ENCODE results near the gene RNASE9. TPM values are rescaled to one million over a fixed set of nuclear protein-coding genes. Genes with fewer than 3 reads are reported as not detected.

RNASE9 gene
- total and polyA plus RNA-seq, 3 donors from 2014 or later = not detected

DNA sequence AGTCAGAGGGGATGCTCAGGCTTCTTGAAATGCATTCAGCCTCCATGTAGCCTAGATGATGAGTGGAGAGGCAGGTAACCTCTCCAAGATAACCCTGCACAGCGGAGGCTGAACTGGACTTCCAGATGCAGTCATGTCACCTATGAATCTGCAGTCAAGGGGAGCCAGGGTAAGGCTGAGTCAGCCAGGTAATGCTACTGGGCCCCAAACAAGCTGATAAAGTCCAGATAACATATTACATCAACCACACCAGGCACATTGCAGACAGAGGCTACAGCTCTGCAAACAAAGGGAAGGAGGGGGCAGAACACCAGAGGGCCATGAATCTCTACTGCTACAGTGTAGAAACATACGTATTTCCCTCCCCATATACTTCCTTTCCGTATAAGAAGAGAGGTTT, 14.0 kb downstream of the RNASE9 start:
- no peak overlapping the region for H3K27ac ChIP-seq
- no peak overlapping the region for H3K4me3 ChIP-seq
- TF ChIP-seq, protein P1, sequence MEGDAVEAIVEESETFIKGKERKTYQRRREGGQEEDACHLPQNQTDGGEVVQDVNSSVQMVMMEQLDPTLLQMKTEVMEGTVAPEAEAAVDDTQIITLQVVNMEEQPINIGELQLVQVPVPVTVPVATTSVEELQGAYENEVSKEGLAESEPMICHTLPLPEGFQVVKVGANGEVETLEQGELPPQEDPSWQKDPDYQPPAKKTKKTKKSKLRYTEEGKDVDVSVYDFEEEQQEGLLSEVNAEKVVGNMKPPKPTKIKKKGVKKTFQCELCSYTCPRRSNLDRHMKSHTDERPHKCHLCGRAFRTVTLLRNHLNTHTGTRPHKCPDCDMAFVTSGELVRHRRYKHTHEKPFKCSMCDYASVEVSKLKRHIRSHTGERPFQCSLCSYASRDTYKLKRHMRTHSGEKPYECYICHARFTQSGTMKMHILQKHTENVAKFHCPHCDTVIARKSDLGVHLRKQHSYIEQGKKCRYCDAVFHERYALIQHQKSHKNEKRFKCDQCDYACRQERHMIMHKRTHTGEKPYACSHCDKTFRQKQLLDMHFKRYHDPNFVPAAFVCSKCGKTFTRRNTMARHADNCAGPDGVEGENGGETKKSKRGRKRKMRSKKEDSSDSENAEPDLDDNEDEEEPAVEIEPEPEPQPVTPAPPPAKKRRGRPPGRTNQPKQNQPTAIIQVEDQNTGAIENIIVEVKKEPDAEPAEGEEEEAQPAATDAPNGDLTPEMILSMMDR (IDR thresholded peaks at IDR 0.05) = no peak
- TF ChIP-seq POLR2A (IDR thresholded peaks at IDR 0.05) = no peak
- intact Hi-C loops (cut with DNase I; ENCODE audit: low total_unique reads) = no loop called here
- no peak for DNase-seq
- H3K4me1 ChIP-seq = no peaks in the 10 kb centered on the region
- H3K27me3 ChIP-seq = no peaks in the 10 kb centered on the region
- no peaks in the 10 kb centered on the region for H3K9me3 ChIP-seq
- WGBS, 2 donors = 55 to 67% methylated on average over 3 of the region's 3 CpGs
- no peaks in the 10 kb centered on the region for H3K36me3 ChIP-seq (ENCODE audit: low read depth, missing control alignments)

DNA sequence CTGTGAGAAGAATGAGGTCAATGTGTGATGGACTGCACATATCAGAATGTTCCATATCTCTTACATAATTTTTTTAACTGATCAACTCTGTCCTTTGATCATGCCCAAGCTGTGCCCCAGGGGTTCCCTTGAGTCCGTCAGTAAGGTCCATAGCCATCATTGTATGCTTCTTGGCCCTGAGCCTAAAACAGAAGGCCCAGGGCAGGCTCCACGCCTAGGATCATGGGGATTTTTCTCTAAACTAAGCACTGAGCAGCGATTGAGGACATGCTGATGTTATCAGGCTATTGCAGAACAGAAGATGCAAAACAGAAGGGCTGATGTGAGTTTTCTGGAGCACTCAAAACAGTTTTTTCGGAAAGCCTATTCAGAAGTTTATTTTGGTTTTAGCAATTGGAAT, 20.9 kb downstream of the RNASE9 start:
- no peaks in the 10 kb centered on the region for H3K27me3 ChIP-seq
- no peaks in the 10 kb centered on the region for H3K36me3 ChIP-seq (ENCODE audit: low read depth, missing control alignments)
- no peak for TF ChIP-seq POLR2A (IDR thresholded peaks at IDR 0.05)
- TF ChIP-seq, protein P1 (IDR thresholded peaks at IDR 0.05) = no peak
- no peak for DNase-seq
- intact Hi-C loops (cut with DNase I; ENCODE audit: low total_unique reads) = no loop called here
- H3K9me3 ChIP-seq = no peaks in the 10 kb centered on the region
- no peak overlapping the region for H3K27ac ChIP-seq
- H3K4me1 ChIP-seq = no peaks in the 10 kb centered on the region
- WGBS, 2 donors = 51 to 66% methylated on average over 4 of the region's 4 CpGs
- no peak overlapping the region for H3K4me3 ChIP-seq

GRCh38 chr14:20530771-20531571, 29.9 kb downstream of the RNASE9 start:
- H3K4me3 ChIP-seq = no peak overlapping the region
- H3K4me1 ChIP-seq = no peaks in the 10 kb centered on the region
- DNase-seq = peak; percentile 74
- no peaks in the 10 kb centered on the region for H3K9me3 ChIP-seq
- no peaks in the 10 kb centered on the region for H3K36me3 ChIP-seq (ENCODE audit: low read depth, missing control alignments)
- H3K27ac ChIP-seq = no peak overlapping the region
- TF ChIP-seq POLR2A (IDR thresholded peaks at IDR 0.05) = no peak
- TF ChIP-seq, protein P1 (IDR thresholded peaks at IDR 0.05) = peak in 2 of 3 experiments; percentile 48 to 54
- no peaks in the 10 kb centered on the region for H3K27me3 ChIP-seq
- 12 to 18% methylated on average over 8 of the region's 8 CpGs for WGBS, 2 donors
- intact Hi-C loops (cut with DNase I; ENCODE audit: low total_unique reads) = no loop called here

- Histone ChIP-seq H3K4me1 (no peaks in the 10 kb centered on the region), H3K27ac (no peak overlapping the region), H3K36me3 (ENCODE audit: low read depth, missing control alignments) (no peaks in the 10 kb centered on the region), H3K9me3 (no peaks in the 10 kb centered on the region), H3K4me3 (peak overlapping the region in 1 of 2 donors; percentile 6), H3K27me3 (no peaks in the 10 kb centered on the region)
- no peak for TF ChIP-seq POLR2A (IDR thresholded peaks at IDR 0.05)
- TF ChIP-seq, protein P1 (IDR thresholded peaks at IDR 0.05) = no peak
- intact Hi-C loops (cut with DNase I; ENCODE audit: low total_unique reads) = no loop called here
- 66 to 67% methylated on average over 3 of the region's 3 CpGs for WGBS, 2 donors
- no peak for DNase-seq
These were observed 31.0 kb downstream of the RNASE9 start for GRCh38 chr14:20529806-20530205.

GRCh38 chr14:20524027-20524426, 36.8 kb downstream of the RNASE9 start:
- no peaks in the 10 kb centered on the region for H3K36me3 ChIP-seq (ENCODE audit: low read depth, missing control alignments)
- TF ChIP-seq, protein P1 (IDR thresholded peaks at IDR 0.05) = no peak
- no peak overlapping the region for H3K4me3 ChIP-seq
- no peak for DNase-seq
- 86 to 90% methylated on average over 2 of the region's 2 CpGs for WGBS, 2 donors
- intact Hi-C loops (cut with DNase I; ENCODE audit: low total_unique reads) = no loop called here
- no peak overlapping the region for H3K27ac ChIP-seq
- H3K4me1 ChIP-seq = no peaks in the 10 kb centered on the region
- H3K9me3 ChIP-seq = no peaks in the 10 kb centered on the region
- H3K27me3 ChIP-seq = no peaks in the 10 kb centered on the region

Data from testis (tissue), 3 donors.